Smooth muscle cell of the umbilical artery (primary cell): ENCODE data around the gene CFAP70. TPM values are rescaled to one million over a fixed set of nuclear protein-coding genes. Genes with fewer than 3 reads are reported as not detected.

Experiments
- total RNA-seq: library from RNA; depleted of rRNA; stranded (reverse); fragments of >200 nt; gene quantifications from 2 replicates; pipeline ENCODE4 v1.2.3, GENCODE V29; 2014

The CFAP70 gene
- total RNA-seq: 0.97 and 1.5 TPM in 2 replicates

GRCh38 chr10:73358331-73359279, at the start of gene CFAP70:
TSS of gene CFAP70 (minus strand) at chr10:73358864. CDS start at chr10:73354796, 4,068 bp downstream.

GRCh38 chr10:73252445-73253224, 106.0 kb downstream of the CFAP70 start, which contains the start of gene MRPS16:
TSS of gene MRPS16 (minus strand) at chr10:73252644. CDS start at chr10:73252482, 162 bp downstream.

DNA sequence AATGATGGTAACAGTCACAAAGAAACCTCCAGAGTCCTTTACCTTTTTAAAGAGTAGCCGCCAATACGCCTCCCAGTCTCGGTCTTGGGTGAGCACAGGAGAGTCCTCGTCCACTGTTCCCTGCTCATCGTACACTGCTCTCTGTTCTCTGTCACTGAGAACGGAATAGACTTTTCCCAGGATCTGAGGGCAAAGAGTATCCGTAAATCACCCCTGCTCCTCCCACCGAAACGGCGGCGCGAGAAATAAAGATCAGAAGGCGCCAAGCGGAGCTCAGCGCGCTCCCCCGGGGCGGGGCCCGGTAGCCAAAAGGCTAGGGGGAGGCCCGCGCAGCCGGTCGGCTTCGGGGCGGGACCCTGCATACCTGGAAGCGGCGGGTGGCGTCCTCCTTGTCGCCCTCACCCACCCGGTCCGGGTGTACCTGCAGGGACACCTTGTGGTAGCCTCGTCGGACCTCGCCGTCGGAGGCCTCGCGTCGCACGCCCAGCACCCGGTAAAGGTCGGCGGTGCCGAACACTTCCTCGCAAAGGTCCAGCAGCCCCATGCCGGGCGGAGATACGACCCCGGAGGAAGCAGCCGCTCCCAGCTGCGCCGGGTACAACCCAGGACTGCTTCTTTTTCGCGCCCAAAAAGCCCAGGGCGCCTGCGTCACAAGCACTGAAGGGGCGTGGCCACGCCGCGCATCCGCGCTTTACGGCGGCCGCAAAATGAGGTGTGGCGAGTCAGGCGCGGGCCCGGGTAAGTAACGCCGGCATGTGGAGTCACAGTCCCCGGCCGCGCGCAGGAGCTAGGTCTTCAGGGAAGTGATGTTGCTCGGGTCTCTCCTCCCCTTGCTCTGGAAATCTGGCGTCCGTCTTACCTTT, 111.8 kb downstream of the CFAP70 start, which contains the start of gene DNAJC9:
TSS of gene DNAJC9 (minus strand) at position 610 of the 863 bp plus-strand sequence. CDS start at position 544, 66 bp downstream.

Other genes with a start within 250 kb of the CFAP70 start
- 0.30 and 1.1 TPM in 2 replicates for gene NUDT13, start 248.4 kb downstream of the CFAP70 start, total RNA-seq
- gene ECD, start 190.9 kb downstream of the CFAP70 start, total RNA-seq: 24.1 and 30.6 TPM in 2 replicates
- gene FAM149B1, start 190.7 kb downstream of the CFAP70 start, total RNA-seq: 32.4 and 38.0 TPM in 2 replicates
- gene DNAJC9, start 111.6 kb downstream of the CFAP70 start, total RNA-seq: 22.0 and 34.3 TPM in 2 replicates
- gene MRPS16, start 106.2 kb downstream of the CFAP70 start, total RNA-seq: 45.4 and 54.6 TPM in 2 replicates
- gene ANXA7, start 55.2 kb upstream of the CFAP70 start, total RNA-seq: 103 and 121 TPM in 2 replicates
- 2.1 and 2.7 TPM in 2 replicates for gene MSS51, start 74.7 kb upstream of the CFAP70 start, total RNA-seq
- 43.4 and 66.7 TPM in 2 replicates for gene PPP3CB, start 137.2 kb upstream of the CFAP70 start, total RNA-seq
- gene USP54, start 232.5 kb upstream of the CFAP70 start, total RNA-seq: 9.8 and 11.8 TPM in 2 replicates